Activated T-cell treated with anti-CD3 and anti-CD28 coated beads for 1 hour (primary cell): ENCODE measurements around the gene MTMR4.
"Not testable (repeated sequence)": the region's sequence is repeated elsewhere in the genome, so short reads cannot be mapped to it uniquely, and the experiment has no call there.

ENCODE experiments used
- DNase-seq: peaks from one replicate; pipeline ENCODE4 v3.0.0-alpha.2; 2020; ENCODE audit warnings: low read depth

The MTMR4 gene

DNA sequence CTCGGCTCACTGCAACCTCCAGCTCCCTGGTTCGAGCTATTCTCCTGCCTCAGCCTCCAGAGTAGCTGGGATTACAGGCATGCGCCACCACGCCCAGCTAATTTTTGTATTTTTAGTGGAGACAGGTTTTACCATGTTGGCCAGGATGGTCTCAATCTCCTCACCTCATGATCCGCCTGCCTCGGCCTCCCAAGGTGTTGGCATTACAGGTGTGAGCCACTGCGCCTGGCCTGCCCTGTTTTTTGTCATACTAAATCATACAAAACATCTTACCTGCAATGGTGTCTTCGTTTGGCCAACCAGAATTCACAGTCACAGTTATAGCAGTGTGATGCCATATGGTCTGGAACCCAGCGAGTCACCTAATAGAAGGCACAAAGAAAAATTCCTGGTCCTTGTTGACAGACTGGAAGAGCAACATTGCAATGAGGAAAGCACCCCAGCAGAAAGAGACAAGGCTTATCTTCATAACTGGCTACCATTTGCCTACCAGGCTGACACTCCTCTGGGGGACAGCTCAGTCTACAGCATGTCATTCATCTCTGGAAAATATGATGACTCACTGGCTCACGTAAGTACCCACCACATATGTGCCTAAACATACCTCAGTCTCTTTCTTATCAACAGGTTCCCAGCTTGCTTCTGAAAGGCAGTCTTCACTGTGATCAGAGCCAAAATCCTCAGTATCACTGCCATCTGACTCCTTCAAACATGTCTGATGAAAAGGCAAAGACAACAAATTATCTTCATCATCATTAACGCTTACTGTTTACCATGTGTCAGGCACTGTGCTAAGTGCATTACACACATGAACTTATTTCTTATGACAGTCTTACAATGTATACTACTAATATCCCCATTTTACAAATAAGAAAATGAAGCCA is 22.0 kb downstream of the MTMR4 start:
- DNase-seq, result no peak

DNA sequence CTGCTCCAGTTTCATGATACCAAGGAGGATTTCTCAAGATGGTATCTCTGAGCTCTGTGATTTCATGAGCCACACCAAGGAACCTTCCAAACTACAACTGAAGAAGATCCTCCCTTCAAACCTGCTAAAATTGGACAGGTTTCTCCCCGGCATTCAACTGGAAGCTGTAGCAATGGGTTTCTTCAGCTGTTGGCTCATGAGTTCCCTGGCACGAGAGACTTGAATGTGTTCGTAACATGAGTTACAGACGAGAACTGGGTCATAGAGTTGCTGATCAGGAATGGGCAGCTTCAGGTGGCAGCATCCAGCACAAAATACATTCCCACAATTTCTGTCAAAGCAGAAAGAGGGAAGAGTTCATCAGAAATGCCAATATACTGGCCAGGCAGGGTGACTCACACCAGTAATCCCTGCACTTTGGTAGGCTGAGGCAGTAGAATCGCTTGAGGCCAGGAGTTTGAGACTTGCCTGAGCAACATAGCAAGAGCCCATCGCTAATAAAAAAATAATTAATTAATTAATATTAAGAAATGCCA is 22.9 kb downstream of the MTMR4 start:
- DNase-seq, result no peak

DNA sequence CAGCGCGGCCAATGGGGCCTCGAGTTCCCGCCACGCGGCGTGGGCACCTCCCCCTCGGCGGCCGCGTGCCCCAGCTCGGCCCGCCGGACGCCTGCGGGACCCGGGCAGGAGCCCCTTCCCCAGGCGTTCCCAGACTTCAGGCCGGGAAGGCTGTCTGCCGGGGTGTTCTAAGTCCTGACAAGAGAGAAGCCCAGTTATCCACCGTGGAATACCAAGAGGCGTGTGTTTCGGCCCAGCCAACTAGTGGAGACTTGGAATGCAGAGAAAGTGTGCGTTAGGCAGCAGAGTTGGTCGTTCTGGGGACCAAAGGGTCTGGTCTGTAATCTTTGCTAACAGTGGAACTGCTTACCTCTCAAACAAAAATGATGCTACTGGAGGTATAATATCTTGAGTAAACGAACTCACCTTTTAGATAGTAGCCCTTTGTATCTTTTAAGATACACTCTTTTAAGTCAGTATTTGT is 26.0 kb downstream of the MTMR4 start:
- no peak for DNase-seq

DNA sequence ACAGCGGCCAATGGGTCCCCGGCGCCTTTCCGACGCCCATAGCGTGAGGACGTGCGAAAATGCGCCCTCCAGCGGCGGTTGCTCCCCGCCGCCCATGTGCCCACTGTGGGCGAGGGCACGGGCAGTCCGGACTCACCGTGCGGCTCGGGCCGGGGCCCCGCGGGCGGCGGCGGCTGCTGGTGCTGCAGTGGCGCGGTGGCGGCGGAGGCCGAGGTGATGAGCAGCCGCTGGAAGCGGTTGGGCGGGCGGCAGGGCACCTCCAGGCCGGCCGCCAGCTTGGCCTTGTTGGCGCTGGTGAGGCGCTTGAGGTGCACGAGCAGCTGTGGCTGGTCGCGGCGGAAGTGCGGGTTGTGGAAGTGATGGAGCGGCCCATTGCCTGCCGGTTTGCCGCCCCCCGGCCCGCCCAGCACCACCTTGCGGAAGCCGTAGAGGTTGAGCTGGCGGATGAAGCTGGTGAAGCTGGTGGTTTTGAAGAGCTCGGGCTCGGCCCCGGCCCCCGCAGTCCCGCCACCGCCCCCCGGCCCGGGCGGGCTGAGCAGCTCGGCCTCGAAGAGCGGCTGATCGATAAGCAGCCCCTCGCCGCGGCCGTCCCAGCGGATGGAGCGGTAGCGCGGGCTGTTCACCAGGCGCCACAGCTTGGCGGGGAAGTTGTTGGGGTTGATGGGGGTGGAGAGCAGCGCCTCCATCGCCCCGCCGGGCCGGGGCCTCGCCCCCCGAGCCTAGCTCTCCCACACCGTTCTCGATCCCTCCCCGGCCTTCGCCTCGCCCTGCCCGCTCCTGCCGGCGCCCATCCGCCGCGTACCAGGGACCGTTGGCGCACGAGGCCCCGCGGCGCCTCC is 26.6 kb downstream of the MTMR4 start, which contains the start of gene HSF5:
TSS of gene HSF5 (minus strand) at position 820 of the 839 bp plus-strand sequence. CDS start at position 686, 134 bp downstream.
- DNase-seq, result peak; percentile 62

DNA sequence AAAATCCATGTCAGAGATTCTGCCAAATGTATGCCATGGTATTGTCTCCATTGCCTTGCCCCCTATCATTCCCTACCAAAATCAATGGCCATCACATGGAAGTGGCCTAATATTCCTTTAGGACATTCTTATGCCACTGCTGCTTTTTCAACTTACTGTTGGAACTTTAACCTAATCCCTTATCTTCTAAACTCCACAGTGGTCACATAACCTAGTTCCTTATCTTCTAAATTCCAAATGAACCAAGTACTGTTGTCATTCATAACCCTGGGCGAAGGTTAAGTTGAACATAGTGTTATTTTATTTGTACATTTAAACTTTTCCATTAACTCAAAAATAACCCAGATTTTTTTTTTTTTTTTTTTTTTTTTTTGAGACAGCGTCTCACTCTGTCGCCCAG is 29.8 kb downstream of the MTMR4 start:
- no peak for DNase-seq

DNA sequence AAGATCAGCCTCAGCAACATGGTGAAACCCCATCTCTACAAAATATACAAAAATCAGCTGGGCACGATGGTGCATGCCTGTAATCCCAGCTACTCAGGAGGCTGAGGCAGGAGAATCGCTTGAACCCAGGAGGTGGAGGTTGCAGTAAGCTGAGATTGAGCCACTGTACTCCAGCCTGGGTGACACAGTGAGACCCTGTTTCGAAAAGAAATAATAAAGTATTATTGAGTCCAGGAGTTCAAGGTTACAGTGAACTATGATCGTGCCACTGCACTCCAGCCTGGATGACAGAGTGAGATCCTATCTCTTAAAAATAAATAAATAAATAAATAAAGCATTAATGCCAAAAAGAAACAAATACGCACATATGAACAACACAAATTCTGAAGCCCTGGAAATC is 32.6 kb downstream of the MTMR4 start:
- DNase-seq, result not testable (repeated sequence)

DNA sequence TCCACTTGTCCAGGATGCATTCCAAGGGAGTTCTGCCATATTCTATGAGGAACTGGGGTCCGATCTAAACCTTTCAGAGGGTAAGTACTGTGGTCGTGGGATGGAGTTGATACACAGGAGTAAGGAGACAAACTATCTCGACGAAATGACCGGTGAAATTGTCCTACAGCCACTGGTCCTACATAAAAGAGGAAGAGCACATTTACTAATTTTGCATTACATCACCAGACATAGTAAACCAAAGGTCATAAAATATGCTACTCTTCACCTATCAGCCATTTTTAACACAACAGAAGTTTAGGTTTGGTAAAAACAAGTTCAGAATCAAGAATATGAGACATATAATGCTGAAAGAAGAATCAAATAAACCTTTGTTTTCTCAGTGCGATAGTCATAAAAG is 34.3 kb downstream of the MTMR4 start:
- DNase-seq, result no peak

DNA sequence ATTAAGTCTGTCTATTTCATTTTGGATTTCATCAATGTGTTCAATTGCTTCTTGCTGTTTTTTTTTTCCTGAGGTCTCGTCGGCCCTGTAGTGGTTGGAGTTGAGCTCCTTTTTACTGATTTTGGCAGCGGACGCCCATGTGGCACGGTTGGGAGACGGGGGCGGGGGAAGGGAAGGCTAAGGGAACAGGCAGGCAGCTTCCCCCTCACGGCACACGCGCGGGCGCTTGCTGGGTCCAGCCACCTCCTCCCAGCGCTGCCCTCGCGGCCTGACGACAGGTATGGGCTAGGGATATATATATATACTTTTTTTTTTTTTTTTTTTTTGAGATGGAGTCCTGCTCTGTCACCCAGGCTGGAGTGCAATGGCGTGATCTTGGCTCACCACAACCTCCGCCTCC is 37.6 kb downstream of the MTMR4 start:
- DNase-seq, result no peak

DNA sequence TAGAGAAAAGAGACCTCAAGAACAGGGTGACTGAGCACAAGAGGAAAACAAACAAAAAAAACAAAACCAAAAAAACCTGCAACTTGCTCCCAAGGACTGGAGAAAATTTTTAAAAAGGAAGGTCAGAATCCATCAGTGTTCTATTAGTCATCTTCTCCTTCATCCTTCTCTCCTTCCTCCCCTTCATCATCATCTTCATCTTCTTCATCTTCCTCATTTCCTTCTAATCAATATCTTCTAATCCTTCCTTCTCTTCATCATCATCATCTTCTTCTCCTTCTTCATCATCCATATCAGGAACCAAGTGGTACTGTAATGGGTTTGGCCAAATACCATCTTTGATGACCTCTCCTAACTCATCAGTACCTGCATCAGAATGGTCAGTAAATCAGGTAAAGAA is 38.5 kb downstream of the MTMR4 start:
- DNase-seq, result no peak

DNA sequence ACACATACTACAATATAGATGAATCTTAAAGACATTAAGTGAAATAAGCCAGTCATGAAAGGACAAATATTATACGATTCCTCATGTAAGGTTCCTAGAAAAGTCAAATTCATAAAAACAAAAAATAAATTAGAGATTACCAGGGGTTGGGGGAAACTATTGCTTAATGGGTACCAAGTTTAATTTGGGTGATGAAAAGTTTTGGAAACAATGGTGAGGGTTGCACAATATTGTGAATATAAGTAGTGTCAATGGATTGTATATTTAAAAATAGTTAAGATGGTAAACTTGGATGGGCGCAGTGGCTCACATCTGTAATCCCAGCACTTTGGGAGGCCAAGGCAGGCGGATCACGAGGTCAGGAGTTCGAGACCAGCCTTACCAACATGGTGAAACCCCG is 44.1 kb downstream of the MTMR4 start:
- no peak for DNase-seq

DNA sequence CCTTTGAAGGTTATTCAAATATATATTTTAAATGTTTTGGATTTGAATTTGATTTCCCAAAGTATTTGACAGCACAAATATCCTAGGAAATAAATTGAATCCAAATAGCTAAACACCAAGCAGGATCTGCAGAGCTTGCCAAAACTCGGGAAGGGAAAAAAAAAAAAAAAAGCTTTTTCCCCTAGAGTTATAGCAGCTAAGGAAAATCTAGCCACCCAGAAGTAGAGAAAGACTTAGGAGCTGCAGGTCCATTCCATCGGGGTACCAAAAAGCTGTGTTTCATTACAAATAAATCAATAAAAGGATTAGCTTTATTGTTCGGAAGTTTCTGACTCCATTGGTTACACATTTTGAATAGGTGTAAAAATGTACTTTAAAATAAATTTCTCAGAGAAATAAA is 45.5 kb downstream of the MTMR4 start:
- no peak for DNase-seq

DNA sequence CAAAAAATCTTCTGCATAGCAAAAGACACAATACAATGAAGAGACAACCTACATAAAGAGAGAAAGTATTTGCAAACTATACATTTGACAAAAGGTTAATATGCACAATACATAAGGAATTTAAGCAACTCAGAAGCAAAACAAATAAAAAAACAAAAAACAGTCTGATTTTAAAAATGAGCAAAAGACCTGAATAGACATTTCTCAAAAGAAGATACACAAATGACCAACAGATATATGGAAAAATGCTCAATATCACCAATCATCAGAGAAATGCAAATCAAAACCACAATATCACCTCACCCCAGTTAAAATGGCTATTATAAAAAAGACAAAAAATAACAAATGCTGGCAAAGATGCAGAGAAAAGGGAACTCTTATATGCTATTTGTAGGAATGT is 58.9 kb downstream of the MTMR4 start:
- DNase-seq, result no peak

DNA sequence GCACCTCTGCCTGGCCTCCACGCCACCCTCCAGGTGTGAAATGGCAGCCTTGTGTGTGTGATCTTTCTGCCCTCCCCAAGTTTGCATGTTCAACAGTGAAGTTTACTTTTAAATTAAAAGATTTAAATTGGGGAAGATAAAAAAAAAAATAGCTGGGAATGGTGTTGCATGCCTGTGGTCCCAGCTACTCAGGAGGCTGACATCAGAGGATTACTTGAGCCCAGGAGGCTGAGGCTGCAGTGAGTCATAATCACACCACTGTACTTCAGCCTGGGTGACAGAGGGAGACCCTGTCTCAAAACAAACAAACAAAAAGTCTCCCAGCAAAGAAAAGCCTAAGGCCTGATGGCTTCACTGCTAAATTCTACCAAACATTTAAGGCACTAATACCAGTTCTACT is 61.7 kb downstream of the MTMR4 start:
- DNase-seq, result no peak

DNA sequence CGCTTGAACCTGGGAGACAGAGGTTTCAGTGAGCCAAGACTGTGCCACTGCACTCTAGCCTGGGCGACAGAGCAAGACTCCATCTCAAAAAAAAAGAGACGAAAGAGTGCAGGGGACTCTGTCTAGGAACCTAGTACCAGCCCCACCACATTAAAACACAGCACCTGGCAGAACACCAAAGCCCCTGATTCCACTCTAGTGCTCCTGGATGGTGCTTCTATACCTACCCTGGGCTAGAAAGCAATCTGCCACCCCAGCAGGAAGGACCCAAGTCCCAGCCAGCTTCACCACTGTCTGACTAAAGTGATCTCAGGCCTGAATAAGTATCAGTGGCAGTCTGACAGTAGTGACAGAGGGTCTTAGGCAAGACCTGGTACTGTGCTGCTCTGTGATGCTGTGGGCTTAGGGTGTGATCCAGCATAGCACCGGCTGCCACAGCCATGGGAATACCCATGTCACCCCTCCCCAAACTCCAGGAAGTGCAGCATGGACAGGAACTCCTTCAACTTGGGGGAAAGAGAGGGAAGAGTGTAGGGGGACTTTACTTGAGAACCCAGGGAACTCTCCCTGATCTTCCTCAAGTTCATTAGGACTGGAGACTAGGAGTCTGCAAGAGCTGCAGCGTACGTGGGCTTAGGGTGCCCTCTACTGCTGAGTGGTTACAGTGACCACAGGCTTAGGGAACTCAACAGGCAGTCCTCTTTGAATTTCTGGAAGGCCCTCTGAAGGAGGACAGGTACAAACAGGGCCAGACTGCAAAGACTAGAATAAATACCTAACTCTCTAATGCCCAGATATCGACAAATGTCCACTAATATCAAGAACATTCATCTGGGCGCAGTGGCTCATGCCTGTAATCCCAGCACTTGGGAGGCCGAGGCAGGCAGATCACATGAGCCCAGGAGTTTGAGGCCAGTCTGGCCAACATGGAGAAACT is 67.1 kb downstream of the MTMR4 start:
- peak; percentile 34 for DNase-seq

DNA sequence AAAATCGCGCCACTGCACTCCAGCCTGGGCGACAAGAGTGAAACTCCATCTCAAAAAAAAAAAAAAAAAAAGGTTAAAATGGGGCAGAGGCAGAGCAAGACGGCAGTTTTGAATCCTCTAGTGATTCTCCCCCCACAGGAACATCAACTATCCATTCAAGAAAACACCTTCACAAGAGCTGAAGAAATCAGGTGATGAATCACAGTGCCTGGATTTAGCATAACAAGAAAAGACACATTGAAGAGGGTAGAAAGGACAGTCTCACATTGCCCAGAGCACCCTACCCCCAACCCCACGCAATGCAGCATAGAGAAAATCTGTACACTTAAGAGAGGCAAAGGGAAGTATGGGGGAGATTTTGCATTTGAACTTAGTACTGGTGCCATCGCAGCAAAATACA is 68.4 kb downstream of the MTMR4 start:
- DNase-seq, result no peak
